Measurements from ENCODE around the gene ANO1. TPM values are rescaled to one million over a fixed set of nuclear protein-coding genes. Genes with fewer than 3 reads are reported as not detected.

Gene ANO1
- total and polyA plus RNA-seq, 2 of the 8 experiments (the other 6 are each of a cell fraction or from before 2014, with no cell fraction given): 4.7 to 5.0 TPM

- Histone ChIP-seq H3K36me3 (ENCODE audit: control insufficient read depth in 2 of 4, insufficient read depth in 4 of 4, low read length in 3 of 4) (peaks cover 10 to 21% (median 15%) of the 10 kb centered on the region in 4 experiments), H4K91ac (replicated peaks; ENCODE audit: insufficient read length, low read length) (no peak overlapping the region), H3K4me2 (ENCODE audit: insufficient read depth in 1 of 2, low read depth in 2 of 2, low read length in 2 of 2) (no peak overlapping the region), H3K79me1 (ENCODE audit: low read depth, low read length) (peaks cover 6% of the 10 kb centered on the region; the same call in 1 of the 2 replicates), H3K23ac (ENCODE audit: insufficient read length) (no peak overlapping the region), H3K27ac (ENCODE audit: low read depth, low read length) (no peak overlapping the region), H2AK5ac (ENCODE audit: low read depth, low read length) (no peak overlapping the region), H3K27me3 (replicated peaks in 1 of 4; ENCODE audit: control insufficient read depth in 3 of 4, extremely low read depth in 1 of 4, insufficient read depth in 3 of 4, low read length in 3 of 4) (no peaks in the 10 kb centered on the region), H2BK15ac (ENCODE audit: low read length) (no peak overlapping the region), H3K9me3 (ENCODE audit: insufficient read depth in 2 of 2, low read depth in 1 of 2, low read length in 1 of 2) (no peaks in the 10 kb centered on the region), H2BK20ac (ENCODE audit: low read length) (no peak overlapping the region), H3K4me1 (replicated peaks in 1 of 4; ENCODE audit: control insufficient read depth in 3 of 4, insufficient read depth in 4 of 4, low read length in 3 of 4) (peaks cover 10 to 17% (median 14%) of the 10 kb centered on the region in 4 experiments), H4K8ac (ENCODE audit: extremely low read depth, insufficient read depth, low read length) (no peak overlapping the region), H3K23me2 (ENCODE audit: low read depth, low read length) (peaks cover 10% of the 10 kb centered on the region), H3K4me3 (ENCODE audit: extremely low read depth in 1 of 4, insufficient read depth in 2 of 4, low read depth in 3 of 4, low read length in 4 of 4) (no peak overlapping the region), H3K9ac (replicated peaks in 1 of 4; ENCODE audit: extremely low read depth in 1 of 4, low read depth in 3 of 4, low read length in 3 of 4) (no peak overlapping the region), H3K18ac (ENCODE audit: extremely low read depth, low read length) (no peak overlapping the region), H3K56ac (replicated peaks; ENCODE audit: insufficient read length, low read depth, low read length) (no peak overlapping the region), H3K4ac (replicated peaks; ENCODE audit: insufficient read length, low read depth, low read length) (no peak overlapping the region), H2AFZ (ENCODE audit: low read length) (no peak overlapping the region), H2BK5ac (ENCODE audit: low read depth, low read length) (no peak overlapping the region), H2BK12ac (ENCODE audit: low read depth, low read length) (no peak overlapping the region), H3K14ac (ENCODE audit: insufficient read length) (no peak overlapping the region), H4K5ac (ENCODE audit: insufficient read length, low read depth, low read length) (no peak overlapping the region), H4K20me1 (replicated peaks in 1 of 2; ENCODE audit: control insufficient read depth in 1 of 2, insufficient read depth in 2 of 2, low read length in 2 of 2) (peaks cover 21 to 31% of the 10 kb centered on the region in 2 experiments), H2BK120ac (replicated peaks; ENCODE audit: low read depth, low read length) (no peak overlapping the region), H3K79me2 (ENCODE audit: control insufficient read depth in 1 of 2, insufficient read depth in 2 of 2, low read length in 2 of 2) (peaks cover 9 to 39% of the 10 kb centered on the region in 2 experiments)
- FAIRE-seq: no peak
- no peak for DNase-seq (ENCODE audit: low read depth in 1 of 2, low spot score in 2 of 2)
- CTCF ChIA-PET (ENCODE audit: partially characterized antibody): interaction anchor here (0.7 to 3.5 kb wide), 4 partner anchors 11 to 1254 kb away, joined by 3 to 11 read pairs (median 4); no protein-coding TSS in a partner anchor
- 93% methylated on average over 5 of the region's 6 CpGs; no CpG with 5 or more reads in 1 of the 2 experiments for WGBS, 2 experiments (ENCODE audit: extremely low coverage in 1 of 2, insufficient coverage in 1 of 2, insufficient read length in 1 of 2, insufficient replicate concordance in 2 of 2, low coverage in 1 of 2, low lambda C conversion rate in 2 of 2, missing lambda C conversion rate in 1 of 2)
- POLR2A ChIA-PET (ENCODE audit: partially characterized antibody): no interaction called here
- TF ChIP-seq YY1 (IDR thresholded peaks at IDR 0.05; ENCODE audit: low read depth, low read length): no peak
- no peak for TF ChIP-seq HDAC6 (IDR thresholded peaks at IDR 0.05; ENCODE audit: low read depth, low read length)
- TF ChIP-seq CTBP2 (IDR thresholded peaks at IDR 0.05; ENCODE audit: borderline replicate concordance, insufficient read depth, insufficient read length, low read length): no peak
- TF ChIP-seq PHF8 (conservative IDR thresholded peaks at IDR 0.05; ENCODE audit: low read depth, low read length): no peak
- TF ChIP-seq TAF1 (IDR thresholded peaks at IDR 0.05; ENCODE audit: low read depth, low read length): no peak
- TF ChIP-seq ATF2 (IDR thresholded peaks at IDR 0.05; ENCODE audit: low read length): no peak
- no peak for TF ChIP-seq HDAC2 (IDR thresholded peaks at IDR 0.05; ENCODE audit: borderline replicate concordance in 1 of 2, low read depth in 2 of 2, low read length in 2 of 2)
- TF ChIP-seq SAP30 (IDR thresholded peaks at IDR 0.05; ENCODE audit: insufficient read depth, insufficient replicate concordance, low read length): no peak
- TF ChIP-seq SP2 (IDR thresholded peaks at IDR 0.05; ENCODE audit: low read length): no peak
- TF ChIP-seq TAF7 (optimal IDR thresholded peaks at IDR 0.05; ENCODE audit: borderline replicate concordance, low read depth, low read length): no peak
- TF ChIP-seq ZNF274 (IDR thresholded peaks at IDR 0.05; ENCODE audit: borderline replicate concordance, extremely low read depth, low read length): no peak
- TF ChIP-seq EGR1 (IDR thresholded peaks at IDR 0.05; ENCODE audit: borderline replicate concordance, low read depth, low read length): no peak
Measured at GRCh38 chr11:70206982-70207376, 128.9 kb downstream of the ANO1 start.
